GM23338 (cell line): ENCODE measurements around the gene FRZB.

ENCODE experiments used
- CREB1 ChIP-seq: fragments of 250-450 bp; sonication (Bioruptor Pico); IDR thresholded peaks from 2 replicates; pipeline ENCODE4 v1.5.0; 2020; ENCODE audit warnings: low read depth, mild to moderate bottlenecking, moderate library complexity
- CTCF ChIP-seq, 2 experiments: fragments of 200-600 bp in 1 of 2; sonication (generic) in 1 of 2; conservative IDR thresholded peaks; 2 replicates each; pipeline versions ENCODE4 v1.5.1 to v1.6.1; 2016 to 2017; ENCODE audit warnings: antibody characterized with exemption in 2 of 2, low read depth in 2 of 2, mild to moderate bottlenecking in 2 of 2, moderate library complexity in 1 of 2
- EZH2 ChIP-seq: fragments of 200-600 bp; sonication (generic); IDR thresholded peaks from one replicate; pipeline ENCODE4 v1.8.0; 2017; ENCODE audit warnings: antibody characterized with exemption, mild to moderate bottlenecking, low read depth; ENCODE audit not compliant: unreplicated experiment
- EZH2phosphoT487 ChIP-seq: fragments of 200-600 bp; sonication (generic); IDR thresholded peaks from one replicate; pipeline ENCODE4 v1.8.1; 2018; ENCODE audit warnings: antibody characterized with exemption; ENCODE audit not compliant: unreplicated experiment
- JUNB ChIP-seq: IDR thresholded peaks from one replicate; pipeline ENCODE4 v1.6.1; 2016; ENCODE audit warnings: antibody characterized with exemption; ENCODE audit not compliant: unreplicated experiment
- POLR2AphosphoS5 ChIP-seq: IDR thresholded peaks from 2 replicates; pipeline ENCODE4 v1.6.1; 2016; ENCODE audit warnings: antibody characterized with exemption, low read depth
- REST ChIP-seq: IDR thresholded peaks from one replicate; pipeline ENCODE4 v1.6.1; 2018; ENCODE audit warnings: antibody characterized with exemption; ENCODE audit not compliant: unreplicated experiment
- ZNF114 ChIP-seq: fragments of 250-450 bp; sonication (Bioruptor Pico); IDR thresholded peaks from 2 replicates; pipeline ENCODE4 v1.5.0; 2020; ENCODE audit warnings: mild to moderate bottlenecking, moderate library complexity
- ZNF331 ChIP-seq: fragments of 250-450 bp; sonication (Bioruptor Pico); IDR thresholded peaks from 2 replicates; pipeline ENCODE4 v1.5.0; 2020; ENCODE audit warnings: low read depth, mild to moderate bottlenecking, moderate library complexity

GRCh38 chr2:182868054-182868796, 1.8 kb upstream of the FRZB start:
- no peak for TF ChIP-seq CTCF (conservative IDR thresholded peaks at IDR 0.05; ENCODE audit: low read depth in 2 of 2)
- no peak for TF ChIP-seq EZH2
- no peak for TF ChIP-seq CREB1
- TF ChIP-seq REST = no peak
- TF ChIP-seq POLR2AphosphoS5 = no peak
- no peak for TF ChIP-seq EZH2phosphoT487
- no peak for TF ChIP-seq JUNB
- no peak for TF ChIP-seq ZNF331 (CRISPR knock-in tag)
- no peak for TF ChIP-seq ZNF114 (CRISPR knock-in tag)
